Left renal cortex interstitium (tissue), 4 donors: ENCODE data around the gene C16orf54. TPM values are rescaled to one million over a fixed set of nuclear protein-coding genes. Genes with fewer than 3 reads are reported as not detected.
"Not testable (repeated sequence)": the region's sequence is repeated elsewhere in the genome, so short reads cannot be mapped to it uniquely, and the experiment has no call there.

Experiments
- DNase-seq, 4 donors: peaks; one replicate each; pipeline ENCODE4 v3.0.0-alpha.2; 2013; ENCODE audit warnings: low read depth in 4 of 4, low spot score in 2 of 4, missing footprints in 1 of 4
- polyA plus RNA-seq, 4 donors: library from polyadenylated mRNA; unstranded; fragments of 120-200 nt; gene quantifications; one replicate each; pipeline ENCODE4 v1.2.1, GENCODE V29; 2013; ENCODE audit not compliant: insufficient read length in 4 of 4

The C16orf54 gene
- polyA plus RNA-seq, 4 donors, result 0.22 to 0.29 (median 0.25) TPM

- DNase-seq, result peak in 1 of 4 donors; percentile 63
Measured at GRCh38 chr16:29710227-29711219, 35.3 kb downstream of the C16orf54 start.

GRCh38 chr16:29709657-29710056 lies 36.1 kb downstream of the C16orf54 start:
- DNase-seq, result not testable (repeated sequence)

- no peak for DNase-seq
Measured at GRCh38 chr16:29708917-29709600, 36.7 kb downstream of the C16orf54 start.

- not testable (repeated sequence) for DNase-seq
Measured at GRCh38 chr16:29707160-29707559, 38.6 kb downstream of the C16orf54 start.

GRCh38 chr16:29705030-29705429 lies 40.8 kb downstream of the C16orf54 start:
- no peak for DNase-seq

- DNase-seq, result no peak
Measured at GRCh38 chr16:29702269-29702668, 43.5 kb downstream of the C16orf54 start.

GRCh38 chr16:29701214-29701555 lies 44.6 kb downstream of the C16orf54 start:
- no peak for DNase-seq

- peak in 1 of 4 donors; percentile 50 for DNase-seq
Measured at GRCh38 chr16:29700253-29700987, 45.4 kb downstream of the C16orf54 start.

GRCh38 chr16:29699324-29700219 lies 46.2 kb downstream of the C16orf54 start:
- no peak for DNase-seq

GRCh38 chr16:29698484-29699323 lies 47.1 kb downstream of the C16orf54 start:
- DNase-seq, result no peak

- no peak for DNase-seq
Measured at GRCh38 chr16:29698042-29698441, 47.7 kb downstream of the C16orf54 start.

GRCh38 chr16:29697391-29697790 lies 48.4 kb downstream of the C16orf54 start:
- no peak for DNase-seq

GRCh38 chr16:29696881-29697331 lies 48.9 kb downstream of the C16orf54 start:
- no peak for DNase-seq

GRCh38 chr16:29695675-29696074 lies 50.1 kb downstream of the C16orf54 start:
- DNase-seq, result not testable (repeated sequence)

GRCh38 chr16:29694384-29695195 lies 51.2 kb downstream of the C16orf54 start:
- no peak for DNase-seq

- not testable (repeated sequence) for DNase-seq
Measured at GRCh38 chr16:29692606-29693005, 53.2 kb downstream of the C16orf54 start.
